Renal pelvis (tissue), 4 donors: ENCODE results near the gene NCSTN. TPM values are rescaled to one million over a fixed set of nuclear protein-coding genes. Genes with fewer than 3 reads are reported as not detected.

Experiments
- DNase-seq: peaks from one replicate; pipeline ENCODE4 v3.0.0-alpha.2; 2013
- polyA plus RNA-seq, 3 donors: library from polyadenylated mRNA; unstranded; fragments of 120-200 nt; gene quantifications; one replicate each; pipeline ENCODE4 v1.2.1, GENCODE V29; 2013; ENCODE audit not compliant: insufficient read length in 3 of 3

Gene NCSTN
- polyA plus RNA-seq, 3 donors: 162 to 167 (median 167) TPM

DNA sequence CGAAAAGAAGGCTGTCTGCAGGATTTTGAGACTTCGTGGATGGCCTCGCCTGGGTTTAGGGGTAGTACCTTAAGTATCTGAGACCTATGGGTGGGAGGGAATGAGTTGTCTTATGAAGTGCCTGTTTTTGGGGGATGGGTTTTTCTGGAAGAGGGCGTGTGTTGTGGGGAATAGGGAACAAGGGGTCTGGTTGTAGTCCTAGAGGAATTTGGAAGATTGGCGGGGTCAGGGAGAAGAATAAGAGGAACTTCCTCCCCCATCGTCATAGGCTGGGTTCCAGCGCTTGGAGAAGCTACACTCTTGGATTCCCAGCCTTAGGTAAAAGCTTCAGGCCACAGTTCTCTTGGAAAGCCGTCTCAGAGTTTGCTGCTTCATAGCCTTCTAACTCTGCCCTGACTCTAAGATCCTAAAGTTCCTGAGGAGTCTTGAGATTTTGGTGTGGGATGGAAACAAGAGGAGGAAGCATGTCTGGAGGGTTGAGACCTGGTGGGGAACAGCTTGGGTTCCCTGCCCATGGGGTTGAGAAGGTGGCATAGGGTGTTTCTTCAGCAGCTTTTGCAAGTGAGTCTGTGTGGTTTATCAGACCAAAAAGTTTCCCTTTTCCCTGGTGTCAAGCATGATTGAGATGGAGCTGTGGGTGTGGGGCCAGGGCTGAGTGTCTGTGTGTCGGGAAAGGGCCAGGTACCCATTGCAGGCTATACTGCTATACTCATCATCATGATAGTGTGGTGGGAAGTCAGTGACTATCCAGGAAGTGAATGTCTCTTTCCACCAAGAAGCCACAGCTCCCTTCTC lies 59.0 kb downstream of the NCSTN start:
- no peak for DNase-seq

DNA sequence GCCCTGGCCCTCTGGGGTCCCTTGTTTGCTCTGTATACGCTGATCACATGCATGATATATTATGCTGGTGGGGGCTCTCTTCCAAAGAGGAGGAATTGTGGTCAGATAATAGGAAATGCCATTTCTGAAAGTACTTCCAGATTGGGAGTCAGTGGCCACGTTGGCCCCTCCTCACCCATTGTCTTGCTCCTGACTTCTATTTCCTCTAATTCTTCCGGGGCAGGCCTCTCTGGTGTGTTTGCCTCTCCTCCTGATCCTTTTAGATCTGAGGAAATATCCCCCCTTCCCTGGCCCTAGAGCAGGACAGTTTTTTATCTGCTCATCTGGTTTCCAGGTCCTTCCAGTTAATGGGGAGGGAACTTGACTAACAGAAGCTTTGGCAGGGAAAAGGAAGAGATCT lies 60.1 kb downstream of the NCSTN start:
- DNase-seq: no peak

DNA sequence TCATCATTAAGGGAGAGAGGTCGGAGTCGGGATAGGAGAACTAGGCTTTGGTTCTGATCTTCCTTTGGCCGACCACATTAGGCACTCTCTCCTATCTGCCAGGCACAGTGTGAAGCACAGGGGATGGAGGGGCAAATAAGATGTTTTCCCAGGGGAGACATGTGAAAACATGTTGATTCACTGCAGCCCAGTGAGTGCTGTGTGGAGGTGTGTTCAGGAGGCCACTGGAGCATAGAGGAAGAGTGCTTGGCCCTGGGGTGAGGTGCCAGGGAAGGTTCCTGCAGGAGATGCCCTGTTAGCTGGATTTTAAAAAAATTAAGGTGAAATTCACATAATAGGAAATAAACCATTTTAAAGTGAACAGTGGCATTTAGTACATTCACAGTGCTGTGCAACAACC lies 60.9 kb downstream of the NCSTN start:
- no peak for DNase-seq

DNA sequence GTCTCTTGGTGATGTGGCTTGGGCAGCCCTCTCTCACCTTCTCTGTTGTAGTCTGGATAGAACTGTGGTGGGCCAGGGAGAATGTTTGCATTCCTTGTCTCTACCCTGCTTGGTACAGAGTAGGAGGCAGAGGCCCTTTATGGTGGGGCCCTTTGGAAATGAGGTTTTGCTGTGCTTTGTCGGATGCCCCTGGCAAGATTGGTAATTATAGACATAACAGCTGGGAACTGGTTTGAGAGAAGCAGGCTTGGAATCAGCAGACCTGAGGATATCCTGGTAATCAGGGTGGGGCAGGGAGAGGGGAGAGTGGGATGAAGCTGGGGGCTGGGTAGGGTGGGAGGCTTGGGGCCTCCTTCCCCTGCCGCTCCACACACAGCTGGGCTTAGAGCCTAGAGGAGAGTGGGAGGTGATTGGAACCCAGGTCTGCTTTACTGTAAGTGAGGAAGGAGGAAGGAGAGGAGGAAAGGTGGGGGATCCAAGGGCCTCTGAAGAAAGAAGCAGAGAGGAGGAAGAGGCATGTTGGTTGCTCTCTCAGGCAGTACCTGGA lies 62.2 kb downstream of the NCSTN start:
- DNase-seq: no peak

DNA sequence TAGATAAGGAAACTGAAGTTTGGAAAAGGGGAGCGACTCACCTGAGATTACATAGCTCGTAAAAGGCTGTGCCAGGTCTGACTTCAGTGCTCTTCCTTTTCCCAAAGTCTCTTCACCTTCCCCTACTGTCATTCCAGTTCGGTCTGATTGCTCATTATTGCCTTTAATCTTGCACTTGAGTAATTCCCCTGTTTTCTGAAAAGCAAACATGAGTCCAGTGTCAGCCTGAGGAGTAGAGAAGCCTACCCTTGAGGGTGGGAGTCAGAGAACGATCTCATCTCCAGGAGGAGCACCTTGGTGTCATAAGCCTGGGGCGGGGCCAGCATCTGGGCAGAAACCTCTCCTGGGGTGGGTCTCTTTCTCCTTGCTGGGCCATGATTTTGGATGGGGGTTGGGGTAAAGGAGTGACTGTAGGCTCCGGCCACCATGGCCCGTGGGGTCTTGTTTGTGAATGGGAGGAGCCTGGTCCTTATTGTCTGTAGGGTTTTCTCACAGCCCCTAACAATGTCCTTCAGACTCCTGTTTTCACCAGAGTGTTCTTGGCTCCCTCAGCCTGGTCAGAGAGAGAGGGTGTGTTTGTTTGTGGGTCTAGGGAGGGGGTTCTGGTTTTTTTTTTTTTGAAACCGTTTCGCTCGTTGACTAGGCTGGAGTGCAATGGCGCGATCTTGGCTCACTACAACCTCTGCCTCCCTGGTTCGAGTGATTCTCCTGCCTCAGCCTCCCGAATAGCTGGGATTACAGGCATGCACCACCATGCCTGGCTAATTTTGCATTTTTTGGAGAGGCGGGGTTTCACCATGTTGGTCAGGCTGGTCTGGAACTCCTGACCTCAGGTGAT lies 63.2 kb downstream of the NCSTN start:
- no peak for DNase-seq

DNA sequence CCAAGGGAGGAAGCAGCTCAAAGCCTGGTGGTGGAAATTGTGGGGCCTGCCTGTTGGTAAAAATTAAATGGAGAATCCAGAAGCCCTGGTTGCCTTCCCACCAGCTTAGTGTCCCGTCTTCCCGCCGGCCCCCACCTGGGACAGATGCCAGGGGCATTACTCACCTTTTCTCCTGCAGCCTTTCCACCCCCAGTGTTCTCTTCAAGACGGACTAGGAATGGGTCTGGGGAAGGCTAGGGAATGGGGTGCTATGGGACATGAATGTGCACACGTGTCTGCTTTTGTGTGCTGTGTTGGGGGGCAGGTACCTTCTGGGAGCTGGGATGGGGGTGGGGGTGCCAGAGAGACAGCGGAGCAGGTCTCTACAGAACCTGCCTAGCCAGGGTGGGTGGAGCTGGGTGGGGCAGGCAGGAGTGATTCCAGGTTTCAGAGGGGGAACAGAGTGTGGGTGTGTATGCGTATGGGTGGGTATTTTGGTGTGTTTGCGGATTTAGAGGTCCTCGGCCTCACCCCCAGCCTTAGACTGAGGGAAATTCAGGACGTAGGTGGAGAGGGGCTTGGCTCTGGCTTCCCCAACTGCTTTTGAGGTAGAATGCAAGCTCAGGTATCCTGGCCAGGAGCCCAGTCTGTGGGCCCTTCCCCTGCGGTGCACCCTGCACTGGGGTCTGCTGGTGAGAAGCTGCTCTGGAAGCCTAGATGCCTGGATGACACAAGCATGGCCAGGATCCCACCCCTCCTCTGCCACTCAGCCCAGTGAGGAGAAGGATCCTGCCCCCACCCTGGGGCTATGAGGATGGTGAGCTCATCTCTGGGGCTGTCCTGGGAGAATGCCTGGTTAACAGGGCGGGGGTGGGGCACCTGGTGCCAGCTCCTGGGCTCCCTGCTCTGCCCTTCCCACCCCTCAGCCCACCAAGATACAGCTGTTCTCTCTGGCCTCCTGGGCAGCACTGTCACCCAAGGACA lies 64.9 kb downstream of the NCSTN start:
- DNase-seq: no peak

Other genes starting within 250 kb of the NCSTN start
- gene IGSF8, start 244.8 kb upstream of the NCSTN start, polyA plus RNA-seq: 10 to 100 TPM; 35.0 to 40.0 (median 39.6) TPM
- 1 to 10 TPM; 4.5 to 5.1 (median 5.0) TPM for gene ATP1A2, start 227.6 kb upstream of the NCSTN start, polyA plus RNA-seq
- gene ATP1A4, start 191.8 kb upstream of the NCSTN start, polyA plus RNA-seq: under 1 TPM; 0.26 to 0.80 (median 0.30) TPM
- gene CASQ1, start 152.8 kb upstream of the NCSTN start, polyA plus RNA-seq: under 1 TPM; 0.30 to 0.99 (median 0.81) TPM
- 100 to 1,000 TPM in 2 of 3 donors, 10 to 100 TPM in 1; 96.6 to 114 (median 107) TPM for gene PEA15, start 138.0 kb upstream of the NCSTN start, polyA plus RNA-seq
- gene DCAF8, start 80.8 kb upstream of the NCSTN start, polyA plus RNA-seq: 100 to 1,000 TPM; 194 to 279 (median 264) TPM
- 10 to 100 TPM; 82.3 to 86.5 (median 85.6) TPM for gene PEX19, start 58.2 kb upstream of the NCSTN start, polyA plus RNA-seq
- gene COPA, start 133 bp upstream of the NCSTN start, polyA plus RNA-seq: 100 to 1,000 TPM; 146 to 186 (median 160) TPM
- gene NHLH1, start 23.7 kb downstream of the NCSTN start, polyA plus RNA-seq: under 1 TPM; 0.10 to 0.26 (median 0.18) TPM
- 10 to 100 TPM; 33.2 to 39.2 (median 38.4) TPM for gene VANGL2, start 57.2 kb downstream of the NCSTN start, polyA plus RNA-seq
- under 1 TPM; 0.09 to 0.30 (median 0.17) TPM for gene SLAMF6, start 179.9 kb downstream of the NCSTN start, polyA plus RNA-seq
- 1 to 10 TPM in 2 of 3 donors, under 1 TPM in 1; 0.98 to 1.1 (median 1.0) TPM for gene CD84, start 236.1 kb downstream of the NCSTN start, polyA plus RNA-seq